T-helper 2 cell treated with Interferon-gamma antibody and Interleukin-4, amounts not matched to agents 5 μg/mL and 100 μg/mL, for 36 hours (primary cell): ENCODE measurements around the gene FAM9C.

ENCODE experiments used
- DNase-seq: peaks from one replicate; pipeline ENCODE4 v3.0.0; 2021; ENCODE audit warnings: low spot score
- H3K27ac Mint-ChIP-seq: one replicate; pipeline ENCODE4 v1.8.0; 2021; ENCODE audit warnings: mild to moderate bottlenecking, mixed read lengths
- H3K27me3 Mint-ChIP-seq: one replicate; pipeline ENCODE4 v1.8.0; 2021; ENCODE audit warnings: low read depth, mixed read lengths
- H3K36me3 Mint-ChIP-seq: one replicate; pipeline ENCODE4 v1.8.0; 2021; ENCODE audit warnings: low read depth, mixed read lengths
- H3K4me1 Mint-ChIP-seq: one replicate; pipeline ENCODE4 v1.8.0; 2021; ENCODE audit warnings: low read depth, mixed read lengths
- H3K4me3 Mint-ChIP-seq: one replicate; pipeline ENCODE4 v1.8.0; 2022; ENCODE audit warnings: mild to moderate bottlenecking, moderate library complexity, mixed read lengths
- H3K9me3 Mint-ChIP-seq: one replicate; pipeline ENCODE4 v1.8.0; 2021; ENCODE audit warnings: mixed read lengths

Gene FAM9C

GRCh38 chrX:13082206-13083065, 38.0 kb upstream of the FAM9C start:
- Mint-ChIP-seq H3K36me3 (no peaks in the 10 kb centered on the region), H3K4me1 (peaks cover 70% of the 10 kb centered on the region), H3K4me3 (peak overlapping the region; percentile 77), H3K27ac (peak overlapping the region; percentile 97), H3K9me3 (no peaks in the 10 kb centered on the region), H3K27me3 (no peaks in the 10 kb centered on the region)
- DNase-seq: no peak

GRCh38 chrX:13081395-13082205, 37.2 kb upstream of the FAM9C start:
- Mint-ChIP-seq H3K4me1 (peaks cover 64% of the 10 kb centered on the region), H3K36me3 (no peaks in the 10 kb centered on the region), H3K27ac (peak overlapping the region; percentile 97), H3K4me3 (peak overlapping the region; percentile 77), H3K27me3 (no peaks in the 10 kb centered on the region), H3K9me3 (no peaks in the 10 kb centered on the region)
- DNase-seq: no peak

GRCh38 chrX:13080128-13080795, 35.8 kb upstream of the FAM9C start:
- DNase-seq: no peak
- no peaks in the 10 kb centered on the region for H3K27me3 Mint-ChIP-seq
- peak overlapping the region; percentile 97 for H3K27ac Mint-ChIP-seq
- peak overlapping the region; percentile 46 for H3K4me3 Mint-ChIP-seq
- no peaks in the 10 kb centered on the region for H3K36me3 Mint-ChIP-seq
- peaks cover 67% of the 10 kb centered on the region for H3K4me1 Mint-ChIP-seq
- no peaks in the 10 kb centered on the region for H3K9me3 Mint-ChIP-seq

- H3K27ac Mint-ChIP-seq: peak overlapping the region; percentile 81
- no peak for DNase-seq
These were observed 34.5 kb upstream of the FAM9C start for GRCh38 chrX:13078739-13079444.

GRCh38 chrX:13077168-13077567, 32.7 kb upstream of the FAM9C start:
- Mint-ChIP-seq H3K27me3 (no peaks in the 10 kb centered on the region), H3K27ac (peak overlapping the region; percentile 81), H3K4me1 (peaks cover 57% of the 10 kb centered on the region), H3K36me3 (no peaks in the 10 kb centered on the region), H3K4me3 (no peak overlapping the region), H3K9me3 (no peaks in the 10 kb centered on the region)
- DNase-seq: peak; percentile 41

More at GRCh38 chrX:13078739-13079444, 34.5 kb upstream of the FAM9C start:
- no peaks in the 10 kb centered on the region for H3K9me3 Mint-ChIP-seq
- H3K27me3 Mint-ChIP-seq: no peaks in the 10 kb centered on the region
- H3K36me3 Mint-ChIP-seq: no peaks in the 10 kb centered on the region
- H3K4me1 Mint-ChIP-seq: peaks cover 72% of the 10 kb centered on the region
- peak overlapping the region; percentile 62 for H3K4me3 Mint-ChIP-seq

GRCh38 chrX:13076176-13076961, 31.9 kb upstream of the FAM9C start:
- H3K27ac Mint-ChIP-seq: peak overlapping the region; percentile 81

GRCh38 chrX:13074297-13075262, 30.2 kb upstream of the FAM9C start:
- no peaks in the 10 kb centered on the region for H3K27me3 Mint-ChIP-seq

More at GRCh38 chrX:13076176-13076961, 31.9 kb upstream of the FAM9C start:
- Mint-ChIP-seq H3K9me3 (no peaks in the 10 kb centered on the region), H3K4me1 (peaks cover 49% of the 10 kb centered on the region), H3K27me3 (no peaks in the 10 kb centered on the region), H3K4me3 (no peak overlapping the region), H3K36me3 (no peaks in the 10 kb centered on the region)
- peak; percentile 27 for DNase-seq

GRCh38 chrX:13069771-13070416, 25.5 kb upstream of the FAM9C start:
- no peak overlapping the region for H3K4me3 Mint-ChIP-seq
- H3K27ac Mint-ChIP-seq: no peak overlapping the region
- peaks cover 8% of the 10 kb centered on the region for H3K9me3 Mint-ChIP-seq
- H3K4me1 Mint-ChIP-seq: peaks cover 16% of the 10 kb centered on the region
- DNase-seq: no peak
- no peaks in the 10 kb centered on the region for H3K27me3 Mint-ChIP-seq
- peaks cover 7% of the 10 kb centered on the region for H3K36me3 Mint-ChIP-seq

More at GRCh38 chrX:13074297-13075262, 30.2 kb upstream of the FAM9C start:
- Mint-ChIP-seq H3K4me3 (peak overlapping the region; percentile 22), H3K9me3 (no peaks in the 10 kb centered on the region), H3K4me1 (peaks cover 34% of the 10 kb centered on the region), H3K27ac (peak overlapping the region; percentile 83), H3K36me3 (no peaks in the 10 kb centered on the region)
- no peak for DNase-seq

- Mint-ChIP-seq H3K27me3 (no peaks in the 10 kb centered on the region), H3K36me3 (peaks cover 7% of the 10 kb centered on the region), H3K4me3 (no peak overlapping the region), H3K27ac (no peak overlapping the region), H3K4me1 (peaks cover 12% of the 10 kb centered on the region), H3K9me3 (peaks cover 8% of the 10 kb centered on the region)
- DNase-seq: no peak
These were observed 24.2 kb upstream of the FAM9C start for GRCh38 chrX:13068651-13069050.

- no peak overlapping the region for H3K27ac Mint-ChIP-seq
These were observed 23.4 kb upstream of the FAM9C start for GRCh38 chrX:13067773-13068172.

GRCh38 chrX:13066391-13066790, 22.0 kb upstream of the FAM9C start:
- no peak for DNase-seq
- H3K36me3 Mint-ChIP-seq: peaks cover 13% of the 10 kb centered on the region
- H3K4me1 Mint-ChIP-seq: peaks cover 12% of the 10 kb centered on the region
- H3K27ac Mint-ChIP-seq: no peak overlapping the region
- no peaks in the 10 kb centered on the region for H3K27me3 Mint-ChIP-seq
- peaks cover 19% of the 10 kb centered on the region for H3K9me3 Mint-ChIP-seq
- no peak overlapping the region for H3K4me3 Mint-ChIP-seq

More at GRCh38 chrX:13067773-13068172, 23.4 kb upstream of the FAM9C start:
- H3K4me3 Mint-ChIP-seq: no peak overlapping the region
- peaks cover 15% of the 10 kb centered on the region for H3K9me3 Mint-ChIP-seq
- H3K36me3 Mint-ChIP-seq: peaks cover 9% of the 10 kb centered on the region
- DNase-seq: no peak
- no peaks in the 10 kb centered on the region for H3K27me3 Mint-ChIP-seq
- peaks cover 12% of the 10 kb centered on the region for H3K4me1 Mint-ChIP-seq
